Smooth muscle cell (in vitro differentiated cells): ENCODE results near the gene SMARCAD1. TPM values are rescaled to one million over a fixed set of nuclear protein-coding genes. Genes with fewer than 3 reads are reported as not detected.

Experiments
- DNase-seq: peaks from one replicate; lab custom pipeline; 2025; ENCODE audit not compliant: unreplicated experiment; lab: John Stamatoyannopoulos, UW
- H2AFZ ChIP-seq: fragments of 200-600 bp; sonication (generic); 2 replicates; pipeline ENCODE4 v1.6.0; 2016; ENCODE audit warnings: antibody characterized with exemption, low read depth, mild to moderate bottlenecking
- H3F3A ChIP-seq: fragments of 200-600 bp; sonication (generic); 2 replicates; pipeline ENCODE4 v1.6.0; 2017; ENCODE audit warnings: antibody characterized with exemption, low read depth
- H3K27ac ChIP-seq: fragments of 200-600 bp; sonication (generic); 2 replicates; pipeline ENCODE4 v1.5.1; 2016; ENCODE audit warnings: low read depth, mild to moderate bottlenecking
- H3K27me3 ChIP-seq: fragments of 200-600 bp; sonication (generic); 2 replicates; pipeline ENCODE4 v1.6.1; 2016; ENCODE audit warnings: low read depth, mild to moderate bottlenecking
- H3K36me3 ChIP-seq: fragments of 200-600 bp; sonication (generic); 2 replicates; pipeline ENCODE4 v1.5.1; 2016; ENCODE audit warnings: low read depth
- H3K4me1 ChIP-seq: fragments of 200-600 bp; sonication (generic); 2 replicates; pipeline ENCODE4 v1.5.1; 2016; ENCODE audit warnings: low read depth
- H3K4me2 ChIP-seq: fragments of 200-600 bp; sonication (generic); 2 replicates; pipeline ENCODE4 v1.6.0; 2016; ENCODE audit warnings: mild to moderate bottlenecking
- H3K4me3 ChIP-seq: fragments of 200-600 bp; sonication (generic); 2 replicates; pipeline ENCODE4 v1.5.1; 2016; ENCODE audit warnings: mild to moderate bottlenecking
- H3K79me2 ChIP-seq: fragments of 200-600 bp; sonication (generic); 2 replicates; pipeline ENCODE4 v1.6.0; 2016; ENCODE audit warnings: low read depth, mild to moderate bottlenecking
- H3K9ac ChIP-seq: fragments of 200-600 bp; sonication (generic); 2 replicates; pipeline ENCODE4 v1.6.0; 2016; ENCODE audit warnings: low read depth
- H3K9me3 ChIP-seq: fragments of 200-600 bp; sonication (generic); replicated peaks from 2 replicates; pipeline ENCODE4 v1.5.1; 2016; ENCODE audit warnings: low read depth
- H4K20me1 ChIP-seq: fragments of 200-600 bp; sonication (generic); 2 replicates; pipeline ENCODE4 v1.6.0; 2016; ENCODE audit warnings: low read depth
- WGBS: methylation state at CpG from one replicate; pipeline ENCODE4 v1.1.7; 2016; ENCODE audit warnings: low lambda C conversion rate; 5-methylcytosine and 5-hydroxymethylcytosine counted together
- polyA plus RNA-seq: library from polyadenylated mRNA; unstranded; fragments of >200 nt; fragmentation: Nextera tagmentation; extraction: Ambion mirVana; gene quantifications from 2 replicates; pipeline ENCODE4 v1.2.1, GENCODE V29; 2016
- total RNA-seq: library from RNA; depleted of rRNA; stranded (reverse); fragments of >200 nt; gene quantifications from 2 replicates; pipeline ENCODE4 v1.2.3, GENCODE V29; 2014
- TF ChIP-seq, protein P1 (sequence below): fragments of 200-600 bp; sonication (generic); IDR thresholded peaks from 2 replicates; pipeline ENCODE4 v1.5.1; 2017; ENCODE audit warnings: borderline replicate concordance, mild to moderate bottlenecking, antibody characterized with exemption; ENCODE audit not compliant: insufficient read depth, poor library complexity, severe bottlenecking

SMARCAD1 gene
- total and polyA plus RNA-seq, 2 experiments from 2014 or later, result 12.6 to 42.7 TPM

GRCh38 chr4:94171616-94172015, 36.0 kb upstream of the SMARCAD1 start:
- Histone ChIP-seq H3K36me3 (no peaks in the 10 kb centered on the region), H3K27me3 (no peaks in the 10 kb centered on the region), H3K27ac (no peak overlapping the region), H4K20me1 (no peaks in the 10 kb centered on the region), H3K4me1 (no peaks in the 10 kb centered on the region), H3K4me3 (no peak overlapping the region), H3K4me2 (no peak overlapping the region), H3K79me2 (no peaks in the 10 kb centered on the region), H2AFZ (no peak overlapping the region), H3K9me3 (peaks cover 3% of the 10 kb centered on the region), H3K9ac (no peak overlapping the region), H3F3A (no peaks in the 10 kb centered on the region)
- no peak for DNase-seq
- WGBS, result 92% methylated on average over 4 of the region's 4 CpGs
- TF ChIP-seq, protein P1, sequence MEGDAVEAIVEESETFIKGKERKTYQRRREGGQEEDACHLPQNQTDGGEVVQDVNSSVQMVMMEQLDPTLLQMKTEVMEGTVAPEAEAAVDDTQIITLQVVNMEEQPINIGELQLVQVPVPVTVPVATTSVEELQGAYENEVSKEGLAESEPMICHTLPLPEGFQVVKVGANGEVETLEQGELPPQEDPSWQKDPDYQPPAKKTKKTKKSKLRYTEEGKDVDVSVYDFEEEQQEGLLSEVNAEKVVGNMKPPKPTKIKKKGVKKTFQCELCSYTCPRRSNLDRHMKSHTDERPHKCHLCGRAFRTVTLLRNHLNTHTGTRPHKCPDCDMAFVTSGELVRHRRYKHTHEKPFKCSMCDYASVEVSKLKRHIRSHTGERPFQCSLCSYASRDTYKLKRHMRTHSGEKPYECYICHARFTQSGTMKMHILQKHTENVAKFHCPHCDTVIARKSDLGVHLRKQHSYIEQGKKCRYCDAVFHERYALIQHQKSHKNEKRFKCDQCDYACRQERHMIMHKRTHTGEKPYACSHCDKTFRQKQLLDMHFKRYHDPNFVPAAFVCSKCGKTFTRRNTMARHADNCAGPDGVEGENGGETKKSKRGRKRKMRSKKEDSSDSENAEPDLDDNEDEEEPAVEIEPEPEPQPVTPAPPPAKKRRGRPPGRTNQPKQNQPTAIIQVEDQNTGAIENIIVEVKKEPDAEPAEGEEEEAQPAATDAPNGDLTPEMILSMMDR, result peak; percentile 46

DNA sequence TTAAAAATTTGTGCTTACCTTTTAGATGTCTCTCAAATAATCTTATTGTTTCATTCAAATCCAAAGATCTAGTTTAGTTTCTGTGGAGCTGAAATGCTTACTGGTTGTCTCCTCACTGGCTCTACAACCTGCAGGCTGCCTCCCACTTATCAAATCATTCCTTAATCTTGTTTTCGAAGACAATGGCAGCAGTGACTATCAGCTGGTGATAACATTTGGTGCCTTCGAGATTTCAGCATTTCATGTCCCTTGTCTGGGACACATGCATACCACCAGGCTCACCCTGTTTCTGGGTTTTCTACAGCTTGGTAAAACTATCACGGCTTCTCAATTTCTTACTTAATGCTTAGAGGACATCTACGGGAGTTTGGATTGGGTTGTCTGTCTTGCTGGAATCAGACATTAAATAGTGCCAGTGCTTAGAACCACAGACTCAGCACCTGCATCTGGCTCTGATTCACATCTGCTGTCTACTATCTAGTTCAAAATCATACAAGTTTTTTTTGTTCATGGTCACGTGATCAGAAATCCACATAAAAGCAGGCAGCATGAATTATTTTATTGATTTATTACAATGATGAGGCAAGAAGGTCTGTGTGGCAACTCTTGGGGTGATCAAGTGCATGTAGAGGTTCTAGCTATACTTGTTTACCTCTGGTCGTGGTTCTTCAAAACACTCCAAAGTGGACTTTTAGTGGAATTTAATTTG, 32.0 kb upstream of the SMARCAD1 start:
- Histone ChIP-seq H4K20me1 (no peaks in the 10 kb centered on the region), H3K9ac (no peak overlapping the region), H3K4me1 (no peaks in the 10 kb centered on the region), H3K27ac (no peak overlapping the region), H3F3A (no peaks in the 10 kb centered on the region), H3K9me3 (peaks cover 3% of the 10 kb centered on the region), H3K4me2 (no peak overlapping the region), H3K36me3 (no peaks in the 10 kb centered on the region), H2AFZ (no peak overlapping the region), H3K27me3 (no peaks in the 10 kb centered on the region), H3K4me3 (no peak overlapping the region), H3K79me2 (no peaks in the 10 kb centered on the region)
- TF ChIP-seq, protein P1, result no peak
- DNase-seq, result no peak
- 67% methylated on average over 6 of the region's 6 CpGs for WGBS

GRCh38 chr4:94177822-94178221, 29.8 kb upstream of the SMARCAD1 start:
- no peaks in the 10 kb centered on the region for H3K4me1 ChIP-seq
- no peak overlapping the region for H3K4me2 ChIP-seq
- no peak overlapping the region for H2AFZ ChIP-seq
- H3K79me2 ChIP-seq, result no peaks in the 10 kb centered on the region
- no peak overlapping the region for H3K27ac ChIP-seq
- DNase-seq, result no peak
- H3K9me3 ChIP-seq, result no peaks in the 10 kb centered on the region
- no peaks in the 10 kb centered on the region for H4K20me1 ChIP-seq
- no peaks in the 10 kb centered on the region for H3K27me3 ChIP-seq
- H3K9ac ChIP-seq, result no peak overlapping the region
- TF ChIP-seq, protein P1, result no peak
- no peaks in the 10 kb centered on the region for H3K36me3 ChIP-seq
- WGBS, result 93% methylated on average over 2 of the region's 2 CpGs
- no peaks in the 10 kb centered on the region for H3F3A ChIP-seq
- H3K4me3 ChIP-seq, result no peak overlapping the region

DNA sequence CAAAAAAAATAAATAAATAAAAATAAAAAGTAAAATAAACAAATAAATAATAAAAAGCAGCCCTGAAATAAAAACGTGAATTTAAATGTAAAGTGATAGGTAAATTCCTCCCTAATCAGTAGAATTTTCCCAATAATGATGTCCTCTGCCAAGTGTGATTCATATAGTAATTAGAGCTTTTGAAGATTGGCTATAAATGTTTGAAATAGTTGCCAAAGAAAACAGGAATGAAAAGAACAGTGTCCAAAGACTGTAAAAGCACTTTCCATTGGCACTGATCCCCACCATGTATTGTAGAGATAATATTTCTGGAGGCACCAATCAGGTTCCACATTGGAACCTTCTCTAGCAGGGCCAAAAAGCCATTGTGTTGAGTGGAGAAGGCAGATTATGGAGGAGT, 25.9 kb upstream of the SMARCAD1 start:
- no peaks in the 10 kb centered on the region for H3K36me3 ChIP-seq
- no peak overlapping the region for H2AFZ ChIP-seq
- H3K27ac ChIP-seq, result no peak overlapping the region
- H3K9ac ChIP-seq, result no peak overlapping the region
- TF ChIP-seq, protein P1, result no peak
- no peaks in the 10 kb centered on the region for H3K9me3 ChIP-seq
- H3F3A ChIP-seq, result no peaks in the 10 kb centered on the region
- no peaks in the 10 kb centered on the region for H3K27me3 ChIP-seq
- DNase-seq, result no peak
- H4K20me1 ChIP-seq, result no peaks in the 10 kb centered on the region
- H3K4me2 ChIP-seq, result no peak overlapping the region
- H3K4me3 ChIP-seq, result no peak overlapping the region
- 50% methylated on average over 1 of the region's 1 CpG for WGBS
- H3K79me2 ChIP-seq, result no peaks in the 10 kb centered on the region
- H3K4me1 ChIP-seq, result no peaks in the 10 kb centered on the region
